ENCODE data around the gene TRAPPC12.
A peak's percentile ranks its signal among the peaks of the same experiment; 100 is the strongest.

Gene TRAPPC12

GRCh38 chr2:3460831-3461800 is 81.6 kb downstream of the TRAPPC12 start:
- no peak for TF ChIP-seq CTCF (IDR thresholded peaks at IDR 0.05; ENCODE audit: insufficient read depth, missing control alignments)
- FAIRE-seq (no peak), DNase-seq (ENCODE audit: insufficient read length, low spot score) (no peak)

- peak; percentile 58 for FAIRE-seq
- DNase-seq (ENCODE audit: insufficient read length, low spot score), result peak; percentile 73
- TF ChIP-seq CTCF (IDR thresholded peaks at IDR 0.05; ENCODE audit: insufficient read depth, missing control alignments), result peak; percentile 94
These were observed 82.5 kb downstream of the TRAPPC12 start for GRCh38 chr2:3461801-3462492.

GRCh38 chr2:3462493-3463104 is 83.1 kb downstream of the TRAPPC12 start:
- FAIRE-seq (no peak), DNase-seq (ENCODE audit: insufficient read length, low spot score) (no peak)
- TF ChIP-seq CTCF (IDR thresholded peaks at IDR 0.05; ENCODE audit: insufficient read depth, missing control alignments), result no peak

GRCh38 chr2:3463186-3463835 is 83.8 kb downstream of the TRAPPC12 start:
- no peak for FAIRE-seq

GRCh38 chr2:3463944-3464343 is 84.5 kb downstream of the TRAPPC12 start:
- DNase-seq (ENCODE audit: insufficient read length, low spot score), result no peak
- no peak for TF ChIP-seq CTCF (IDR thresholded peaks at IDR 0.05; ENCODE audit: insufficient read depth, missing control alignments)

More at GRCh38 chr2:3463186-3463835, 83.8 kb downstream of the TRAPPC12 start:
- DNase-seq (ENCODE audit: insufficient read length, low spot score), result no peak
- no peak for TF ChIP-seq CTCF (IDR thresholded peaks at IDR 0.05; ENCODE audit: insufficient read depth, missing control alignments)

GRCh38 chr2:3464401-3465005 is 85.0 kb downstream of the TRAPPC12 start:
- TF ChIP-seq CTCF (IDR thresholded peaks at IDR 0.05; ENCODE audit: insufficient read depth, missing control alignments), result no peak
- no peak for DNase-seq (ENCODE audit: insufficient read length, low spot score)
- no peak for FAIRE-seq

More at GRCh38 chr2:3463944-3464343, 84.5 kb downstream of the TRAPPC12 start:
- FAIRE-seq, result no peak
